Activated CD4-positive, alpha-beta T cell treated with anti-CD3 and anti-CD28 coated beads, Interleukin-2, amount 10 ng/mL, durations not matched to agents 24 days and 14 days (primary cell): ENCODE measurements around the gene MED12L. TPM values are rescaled to one million over a fixed set of nuclear protein-coding genes. Genes with fewer than 3 reads are reported as not detected.
"Not testable (repeated sequence)": the region's sequence is repeated elsewhere in the genome, so short reads cannot be mapped to it uniquely, and the experiment has no call there.

Experiments used
- DNase-seq: peaks from one replicate; pipeline ENCODE4 v3.0.0; 2022
- H3K27ac Mint-ChIP-seq: one replicate; pipeline ENCODE4 v1.8.0; 2022; ENCODE audit warnings: mild to moderate bottlenecking, mixed read lengths
- H3K27me3 Mint-ChIP-seq: one replicate; pipeline ENCODE4 v1.8.0; 2022; ENCODE audit warnings: mixed read lengths
- H3K36me3 Mint-ChIP-seq: one replicate; pipeline ENCODE4 v1.8.0; 2022; ENCODE audit warnings: low read depth, mild to moderate bottlenecking, mixed read lengths
- H3K4me1 Mint-ChIP-seq: one replicate; pipeline ENCODE4 v1.8.0; 2021; ENCODE audit warnings: mixed read lengths
- H3K4me3 Mint-ChIP-seq: one replicate; pipeline ENCODE4 v1.8.0; 2022; ENCODE audit warnings: mild to moderate bottlenecking, moderate library complexity, mixed read lengths
- H3K9me3 Mint-ChIP-seq: one replicate; pipeline ENCODE4 v1.8.0; 2021; ENCODE audit warnings: mixed read lengths
- intact Hi-C: fragments of 100-400 bp; cut with micrococcal nuclease; formaldehyde crosslinking; loops from one replicate; pipeline ENCODE4 v1.15.1; 2023
- total RNA-seq: library from RNA; stranded (reverse); gene quantifications from 2 replicates; pipeline ENCODE4 v1.2.3, GENCODE V29; 2022

Gene MED12L
- total RNA-seq, 1 donor from 2014 or later, result 4.9 TPM

GRCh38 chr3:151384741-151385174, 299.3 kb downstream of the MED12L start, which contains the start of gene P2RY12:
Gene P2RY12 (minus strand): TSS chr3:151384753. CDS start chr3:151338845, 45,908 bp downstream.
- intact Hi-C loops, result no loop called here
- Mint-ChIP-seq H3K27ac (no peak within 1 kb of the TSS), H3K27me3 (peaks cover 3% of the 10 kb centered on the region), H3K9me3 (no peaks in the 10 kb centered on the region), H3K4me3 (peak within 1 kb of the TSS; percentile 5), H3K4me1 (peaks cover 10% of the 10 kb centered on the region), H3K36me3 (no peaks in the 10 kb centered on the region)
- DNase-seq, result no peak

- Mint-ChIP-seq H3K9me3 (no peaks in the 10 kb centered on the region), H3K27me3 (peaks cover 5% of the 10 kb centered on the region), H3K36me3 (no peaks in the 10 kb centered on the region), H3K27ac (no peak overlapping the region), H3K4me1 (peaks cover 10% of the 10 kb centered on the region), H3K4me3 (no peak overlapping the region)
- DNase-seq, result no peak
- intact Hi-C loops, result no loop called here
These were observed 300.6 kb downstream of the MED12L start for GRCh38 chr3:151386056-151386455.

- DNase-seq, result no peak
- H3K4me3 Mint-ChIP-seq, result no peak overlapping the region
- no peaks in the 10 kb centered on the region for H3K9me3 Mint-ChIP-seq
- peaks cover 5% of the 10 kb centered on the region for H3K27me3 Mint-ChIP-seq
- intact Hi-C loops, result no loop called here
- H3K36me3 Mint-ChIP-seq, result no peaks in the 10 kb centered on the region
- H3K27ac Mint-ChIP-seq, result no peak overlapping the region
- peaks cover 10% of the 10 kb centered on the region for H3K4me1 Mint-ChIP-seq
These were observed 302.0 kb downstream of the MED12L start for GRCh38 chr3:151387432-151387831.

GRCh38 chr3:151387842-151388241, 302.4 kb downstream of the MED12L start:
- no peaks in the 10 kb centered on the region for H3K9me3 Mint-ChIP-seq
- no peak overlapping the region for H3K27ac Mint-ChIP-seq
- no peak overlapping the region for H3K4me3 Mint-ChIP-seq
- peaks cover 7% of the 10 kb centered on the region for H3K27me3 Mint-ChIP-seq
- intact Hi-C loops, result no loop called here
- H3K36me3 Mint-ChIP-seq, result no peaks in the 10 kb centered on the region
- no peak for DNase-seq
- H3K4me1 Mint-ChIP-seq, result peaks cover 8% of the 10 kb centered on the region

GRCh38 chr3:151391720-151392119, 306.3 kb downstream of the MED12L start:
- Mint-ChIP-seq H3K27ac (no peak overlapping the region), H3K4me1 (peaks cover 3% of the 10 kb centered on the region), H3K36me3 (no peaks in the 10 kb centered on the region), H3K27me3 (peaks cover 10% of the 10 kb centered on the region), H3K4me3 (no peak overlapping the region), H3K9me3 (peaks cover 4% of the 10 kb centered on the region)
- no peak for DNase-seq
- intact Hi-C loops, result no loop called here

GRCh38 chr3:151392191-151392590, 306.7 kb downstream of the MED12L start:
- not testable (repeated sequence) for H3K4me1 Mint-ChIP-seq

GRCh38 chr3:151393146-151393830, 307.8 kb downstream of the MED12L start:
- H3K36me3 Mint-ChIP-seq, result no peaks in the 10 kb centered on the region
- peaks cover 12% of the 10 kb centered on the region for H3K27me3 Mint-ChIP-seq
- no peaks in the 10 kb centered on the region for H3K4me1 Mint-ChIP-seq
- H3K9me3 Mint-ChIP-seq, result peaks cover 4% of the 10 kb centered on the region
- intact Hi-C loops, result no loop called here
- H3K27ac Mint-ChIP-seq, result no peak overlapping the region
- no peak overlapping the region for H3K4me3 Mint-ChIP-seq
- DNase-seq, result no peak

More at GRCh38 chr3:151392191-151392590, 306.7 kb downstream of the MED12L start:
- peaks cover 10% of the 10 kb centered on the region for H3K27me3 Mint-ChIP-seq
- H3K27ac Mint-ChIP-seq, DNase-seq, H3K36me3 Mint-ChIP-seq, intact Hi-C loops, H3K9me3 Mint-ChIP-seq, H3K4me3 Mint-ChIP-seq: not testable (repeated sequence)

GRCh38 chr3:151393941-151394340, 308.5 kb downstream of the MED12L start:
- Mint-ChIP-seq H3K36me3 (no peaks in the 10 kb centered on the region), H3K27me3 (peaks cover 12% of the 10 kb centered on the region), H3K27ac (no peak overlapping the region), H3K4me1 (no peaks in the 10 kb centered on the region), H3K9me3 (peaks cover 4% of the 10 kb centered on the region), H3K4me3 (no peak overlapping the region)
- DNase-seq, result no peak
- intact Hi-C loops, result no loop called here

GRCh38 chr3:151394611-151395010, 309.1 kb downstream of the MED12L start:
- intact Hi-C loops, result no loop called here
- H3K4me1 Mint-ChIP-seq, result no peaks in the 10 kb centered on the region
- no peaks in the 10 kb centered on the region for H3K36me3 Mint-ChIP-seq
- H3K27ac Mint-ChIP-seq, result no peak overlapping the region
- peaks cover 11% of the 10 kb centered on the region for H3K27me3 Mint-ChIP-seq
- H3K4me3 Mint-ChIP-seq, result no peak overlapping the region
- H3K9me3 Mint-ChIP-seq, result peaks cover 4% of the 10 kb centered on the region
- no peak for DNase-seq

GRCh38 chr3:151395806-151396205, 310.3 kb downstream of the MED12L start:
- H3K27ac Mint-ChIP-seq, result no peak overlapping the region
- DNase-seq, result no peak
- H3K4me1 Mint-ChIP-seq, result no peaks in the 10 kb centered on the region
- no peaks in the 10 kb centered on the region for H3K36me3 Mint-ChIP-seq
- peaks cover 4% of the 10 kb centered on the region for H3K9me3 Mint-ChIP-seq
- peaks cover 7% of the 10 kb centered on the region for H3K27me3 Mint-ChIP-seq
- intact Hi-C loops, result no loop called here
- H3K4me3 Mint-ChIP-seq, result no peak overlapping the region

GRCh38 chr3:151398895-151399294, 313.4 kb downstream of the MED12L start:
- H3K4me1 Mint-ChIP-seq, result no peaks in the 10 kb centered on the region
- H3K27ac Mint-ChIP-seq, result no peak overlapping the region
- no peaks in the 10 kb centered on the region for H3K36me3 Mint-ChIP-seq
- peaks cover 6% of the 10 kb centered on the region for H3K27me3 Mint-ChIP-seq
- no peak for DNase-seq
- peaks cover 4% of the 10 kb centered on the region for H3K9me3 Mint-ChIP-seq
- intact Hi-C loops, result no loop called here
- no peak overlapping the region for H3K4me3 Mint-ChIP-seq

- Mint-ChIP-seq H3K9me3 (no peaks in the 10 kb centered on the region), H3K27ac (no peak overlapping the region), H3K27me3 (peaks cover 8% of the 10 kb centered on the region), H3K36me3 (no peaks in the 10 kb centered on the region), H3K4me1 (no peaks in the 10 kb centered on the region), H3K4me3 (no peak overlapping the region)
- intact Hi-C loops, result no loop called here
- DNase-seq, result no peak
These were observed 314.9 kb downstream of the MED12L start for GRCh38 chr3:151400341-151400740.

- intact Hi-C loops, result no loop called here
- no peak overlapping the region for H3K27ac Mint-ChIP-seq
- no peaks in the 10 kb centered on the region for H3K36me3 Mint-ChIP-seq
- no peaks in the 10 kb centered on the region for H3K9me3 Mint-ChIP-seq
- no peak overlapping the region for H3K4me3 Mint-ChIP-seq
- no peaks in the 10 kb centered on the region for H3K4me1 Mint-ChIP-seq
- DNase-seq, result no peak
- peaks cover 11% of the 10 kb centered on the region for H3K27me3 Mint-ChIP-seq
These were observed 316.9 kb downstream of the MED12L start for GRCh38 chr3:151402349-151402748.

- Mint-ChIP-seq H3K9me3 (no peaks in the 10 kb centered on the region), H3K4me1 (no peaks in the 10 kb centered on the region), H3K27me3 (peaks cover 10% of the 10 kb centered on the region), H3K36me3 (no peaks in the 10 kb centered on the region), H3K27ac (no peak overlapping the region), H3K4me3 (no peak overlapping the region)
- no peak for DNase-seq
- intact Hi-C loops, result no loop called here
These were observed 317.8 kb downstream of the MED12L start for GRCh38 chr3:151403246-151403645.

GRCh38 chr3:151404316-151404715, 318.9 kb downstream of the MED12L start:
- no peaks in the 10 kb centered on the region for H3K4me1 Mint-ChIP-seq
- no peaks in the 10 kb centered on the region for H3K9me3 Mint-ChIP-seq
- H3K4me3 Mint-ChIP-seq, result no peak overlapping the region
- H3K27me3 Mint-ChIP-seq, result peaks cover 10% of the 10 kb centered on the region
- intact Hi-C loops, result no loop called here
- no peak overlapping the region for H3K27ac Mint-ChIP-seq
- no peaks in the 10 kb centered on the region for H3K36me3 Mint-ChIP-seq
- DNase-seq, result no peak
